C4-2B (cell line): Measurements from ENCODE around the gene MTMR3.

ENCODE experiments used
- H3K27ac ChIP-seq: fragments of 450-650 bp; 2 replicates; pipeline ENCODE4 v1.5.1; 2017
- CTCF ChIP-seq: fragments of 450-650 bp; conservative IDR thresholded peaks from 2 replicates; pipeline ENCODE4 v1.5.1; 2017; ENCODE audit warnings: mild to moderate bottlenecking
- ZFX ChIP-seq: fragments of 450-650 bp; IDR thresholded peaks from 2 replicates; pipeline ENCODE4 v1.6.1; 2017

MTMR3 gene

GRCh38 chr22:30010789-30011405, 127.9 kb downstream of the MTMR3 start:
- no peak overlapping the region for H3K27ac ChIP-seq
- TF ChIP-seq CTCF (no peak), ZFX (no peak)

GRCh38 chr22:30013201-30013600, 130.2 kb downstream of the MTMR3 start:
- H3K27ac ChIP-seq, result no peak overlapping the region
- no peak for TF ChIP-seq CTCF
- no peak for TF ChIP-seq ZFX

GRCh38 chr22:30014244-30014643, 131.3 kb downstream of the MTMR3 start:
- TF ChIP-seq ZFX (no peak), CTCF (no peak)
- no peak overlapping the region for H3K27ac ChIP-seq

DNA sequence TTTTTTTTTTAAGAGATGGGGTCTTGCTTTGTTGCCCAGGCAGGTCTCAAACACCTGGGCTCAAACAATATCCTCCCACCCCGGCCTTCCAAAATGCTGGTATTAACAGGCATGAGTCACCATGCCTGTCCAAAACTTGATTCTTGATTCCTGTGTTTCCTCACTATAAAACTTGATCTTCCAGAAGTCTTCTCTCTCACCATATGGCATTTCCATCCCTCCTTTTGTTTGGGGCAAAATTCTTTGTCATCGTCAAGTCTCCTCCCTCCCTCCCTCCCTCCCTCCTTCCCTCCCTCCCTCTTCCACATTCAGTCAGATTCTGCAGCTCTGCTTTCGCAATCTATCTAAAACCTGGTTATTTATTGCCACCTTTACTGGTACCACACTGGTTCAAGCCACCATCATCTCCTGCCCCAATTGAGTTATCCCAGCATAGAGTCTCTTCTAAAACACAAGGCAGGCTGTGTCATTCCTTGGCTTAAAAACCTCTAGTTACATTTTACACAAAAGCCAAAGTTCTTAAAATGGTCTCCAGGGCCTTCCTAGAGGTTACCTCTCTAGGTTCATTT, 132.3 kb downstream of the MTMR3 start:
- no peak overlapping the region for H3K27ac ChIP-seq
- TF ChIP-seq CTCF (no peak), ZFX (no peak)

- no peak for TF ChIP-seq CTCF
- no peak for TF ChIP-seq ZFX
- no peak overlapping the region for H3K27ac ChIP-seq
Measured at GRCh38 chr22:30015846-30016245, 132.9 kb downstream of the MTMR3 start.

DNA sequence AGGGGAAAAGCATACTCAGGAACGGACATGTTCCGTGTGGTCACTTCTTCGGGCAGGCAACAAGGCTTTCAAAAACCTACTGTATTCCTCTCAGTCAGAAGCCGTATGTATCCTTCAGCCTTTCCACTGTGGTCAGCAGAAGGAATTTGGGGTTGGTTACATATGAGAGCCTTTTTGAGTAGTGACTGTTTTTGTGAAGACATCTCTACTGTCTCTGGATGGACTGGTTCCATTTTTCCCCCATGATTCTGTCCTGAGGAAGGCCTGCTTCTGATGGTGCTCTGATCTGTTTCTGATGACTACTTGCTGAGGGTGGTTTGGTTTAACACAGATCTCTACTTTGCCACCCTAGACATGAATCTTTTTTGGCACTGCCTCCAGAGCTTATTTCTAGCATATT, 133.6 kb downstream of the MTMR3 start:
- TF ChIP-seq ZFX (no peak), CTCF (no peak)
- no peak overlapping the region for H3K27ac ChIP-seq

GRCh38 chr22:30017375-30018223, 134.6 kb downstream of the MTMR3 start:
- no peak overlapping the region for H3K27ac ChIP-seq
- TF ChIP-seq ZFX, result no peak
- TF ChIP-seq CTCF, result no peak
